Measurements from ENCODE around the gene TYRO3.
A peak's percentile ranks its signal among the peaks of the same experiment; 100 is the strongest.

TYRO3 gene

GRCh38 chr15:41558400-41559238 is at the start of gene TYRO3:
TSS of gene TYRO3 (plus strand) at chr15:41559212. CDS start at chr15:41559258, 46 bp downstream.
- peak; percentile 68 for DNase-seq (ENCODE audit: low spot score)

GRCh38 chr15:41510728-41511127 is 48.3 kb upstream of the TYRO3 start:
- DNase-seq (ENCODE audit: low spot score): no peak

GRCh38 chr15:41511331-41511898 is 47.6 kb upstream of the TYRO3 start:
- peak; percentile 51 for DNase-seq (ENCODE audit: low spot score)

GRCh38 chr15:41511899-41512369 is 47.1 kb upstream of the TYRO3 start:
- no peak for DNase-seq (ENCODE audit: low spot score)

GRCh38 chr15:41512512-41512939 is 46.5 kb upstream of the TYRO3 start:
- DNase-seq (ENCODE audit: low spot score): no peak

GRCh38 chr15:41512940-41513505 is 46.0 kb upstream of the TYRO3 start:
- DNase-seq (ENCODE audit: low spot score): no peak

GRCh38 chr15:41513506-41514227 is 45.3 kb upstream of the TYRO3 start, which contains the start of gene LTK:
TSS of gene LTK (minus strand) at chr15:41513827. CDS start at chr15:41513709, 118 bp downstream.
- no peak for DNase-seq (ENCODE audit: low spot score)

GRCh38 chr15:41517895-41518449 is 41.0 kb upstream of the TYRO3 start:
- DNase-seq (ENCODE audit: low spot score): no peak

GRCh38 chr15:41520636-41521035 is 38.4 kb upstream of the TYRO3 start:
- no peak for DNase-seq (ENCODE audit: low spot score)

- DNase-seq (ENCODE audit: low spot score): no peak
Measured at GRCh38 chr15:41521614-41522013, 37.4 kb upstream of the TYRO3 start.

- DNase-seq (ENCODE audit: low spot score): no peak
Measured at GRCh38 chr15:41523097-41523496, 35.9 kb upstream of the TYRO3 start.

- no peak for DNase-seq (ENCODE audit: low spot score)
Measured at GRCh38 chr15:41530363-41530956, 28.6 kb upstream of the TYRO3 start.

- DNase-seq (ENCODE audit: low spot score): no peak
Measured at GRCh38 chr15:41535544-41535943, 23.5 kb upstream of the TYRO3 start.

GRCh38 chr15:41536866-41537265 is 22.1 kb upstream of the TYRO3 start:
- no peak for DNase-seq (ENCODE audit: low spot score)

- no peak for DNase-seq (ENCODE audit: low spot score)
Measured at GRCh38 chr15:41543521-41543870, 15.5 kb upstream of the TYRO3 start.

GRCh38 chr15:41544650-41545015 is 14.4 kb upstream of the TYRO3 start:
- no peak for DNase-seq (ENCODE audit: low spot score)

- DNase-seq (ENCODE audit: low spot score): no peak
Measured at GRCh38 chr15:41545218-41545617, 13.8 kb upstream of the TYRO3 start.

- DNase-seq (ENCODE audit: low spot score): no peak
Measured at GRCh38 chr15:41546851-41547786, 11.9 kb upstream of the TYRO3 start.

- DNase-seq (ENCODE audit: low spot score): no peak
Measured at GRCh38 chr15:41550066-41550775, 8.8 kb upstream of the TYRO3 start.

- no peak for DNase-seq (ENCODE audit: low spot score)
Measured at GRCh38 chr15:41553731-41554130, 5.3 kb upstream of the TYRO3 start.

Measured in HuH-7.5 (cell line).